ENCODE measurements around the gene SERPINE1.

DNA sequence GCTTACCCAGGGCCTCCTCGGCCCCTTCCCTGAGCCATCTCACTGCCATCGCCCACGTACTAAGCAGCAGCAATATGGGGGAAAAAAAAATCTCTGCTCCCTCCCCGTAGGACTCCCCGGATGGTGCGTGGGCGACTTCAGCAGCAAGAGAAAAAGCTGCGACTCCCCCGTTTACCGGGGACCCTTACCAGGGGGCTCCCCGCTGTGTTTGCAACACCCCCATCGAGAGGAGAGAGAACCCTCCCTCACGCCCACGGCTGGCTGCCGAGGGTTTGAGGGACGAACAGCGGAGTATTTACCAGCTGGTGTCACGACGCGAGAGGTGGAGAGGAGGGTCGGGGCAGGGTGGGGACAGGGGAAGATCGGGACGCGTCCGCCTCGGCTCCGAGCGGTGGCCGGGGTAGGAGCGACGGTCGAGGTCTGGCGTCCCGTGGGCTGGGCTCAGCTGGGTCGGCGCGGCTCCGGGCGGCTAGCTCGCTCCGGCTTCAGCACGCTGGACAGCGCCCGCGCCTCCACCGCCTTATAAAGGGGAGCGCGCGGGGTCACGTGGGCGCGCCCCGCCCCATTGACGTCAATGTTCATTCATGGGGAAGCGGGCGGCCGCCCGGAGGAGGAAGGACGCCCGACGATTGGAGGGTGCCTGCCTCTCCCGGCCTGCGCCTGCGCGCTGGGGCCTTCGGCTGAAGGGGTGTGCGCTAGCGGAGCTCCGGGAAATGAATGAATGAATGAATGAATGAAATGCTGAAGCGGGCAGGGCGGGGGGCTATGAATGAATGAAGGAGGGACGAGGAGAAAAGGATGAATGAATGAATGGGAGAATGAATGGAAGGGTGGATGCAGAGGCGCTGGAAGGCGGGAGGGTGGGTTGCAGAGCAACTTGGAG lies 38.4 kb downstream of the SERPINE1 start, which contains the start of gene VGF:
- TF ChIP-seq, protein P1, sequence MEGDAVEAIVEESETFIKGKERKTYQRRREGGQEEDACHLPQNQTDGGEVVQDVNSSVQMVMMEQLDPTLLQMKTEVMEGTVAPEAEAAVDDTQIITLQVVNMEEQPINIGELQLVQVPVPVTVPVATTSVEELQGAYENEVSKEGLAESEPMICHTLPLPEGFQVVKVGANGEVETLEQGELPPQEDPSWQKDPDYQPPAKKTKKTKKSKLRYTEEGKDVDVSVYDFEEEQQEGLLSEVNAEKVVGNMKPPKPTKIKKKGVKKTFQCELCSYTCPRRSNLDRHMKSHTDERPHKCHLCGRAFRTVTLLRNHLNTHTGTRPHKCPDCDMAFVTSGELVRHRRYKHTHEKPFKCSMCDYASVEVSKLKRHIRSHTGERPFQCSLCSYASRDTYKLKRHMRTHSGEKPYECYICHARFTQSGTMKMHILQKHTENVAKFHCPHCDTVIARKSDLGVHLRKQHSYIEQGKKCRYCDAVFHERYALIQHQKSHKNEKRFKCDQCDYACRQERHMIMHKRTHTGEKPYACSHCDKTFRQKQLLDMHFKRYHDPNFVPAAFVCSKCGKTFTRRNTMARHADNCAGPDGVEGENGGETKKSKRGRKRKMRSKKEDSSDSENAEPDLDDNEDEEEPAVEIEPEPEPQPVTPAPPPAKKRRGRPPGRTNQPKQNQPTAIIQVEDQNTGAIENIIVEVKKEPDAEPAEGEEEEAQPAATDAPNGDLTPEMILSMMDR (IDR thresholded peaks at IDR 0.05): no peak
- TF ChIP-seq POLR2A (IDR thresholded peaks at IDR 0.05): no peak
- no peak for TF ChIP-seq EP300 (IDR thresholded peaks at IDR 0.05; ENCODE audit: low read depth)

Measured in transverse colon (tissue), 3 donors.